Glomerular visceral epithelial cell (primary cell): ENCODE results near the gene KRTAP10-10.
"Not testable (repeated sequence)": the region's sequence is repeated elsewhere in the genome, so short reads cannot be mapped to it uniquely, and the experiment has no call there.

Source experiments
- DNase-seq: peaks from one replicate; pipeline ENCODE4 v3.0.0-alpha.2; 2016; ENCODE audit errors: extremely low spot score

The KRTAP10-10 gene

GRCh38 chr21:44650265-44650972, 13.3 kb downstream of the KRTAP10-10 start:
- no peak for DNase-seq

GRCh38 chr21:44650973-44651675, 14.0 kb downstream of the KRTAP10-10 start:
- no peak for DNase-seq

GRCh38 chr21:44653123-44653522, 16.0 kb downstream of the KRTAP10-10 start:
- DNase-seq, result no peak

GRCh38 chr21:44653656-44654575, 16.8 kb downstream of the KRTAP10-10 start:
- no peak for DNase-seq

- no peak for DNase-seq
These were observed 17.5 kb downstream of the KRTAP10-10 start, which contains the start of gene KRTAP12-4 for GRCh38 chr21:44654576-44655175. TSS of gene KRTAP12-4 (minus strand) at chr21:44654659. CDS start at chr21:44654614, 45 bp downstream.

- DNase-seq, result no peak
These were observed 19.7 kb downstream of the KRTAP10-10 start for GRCh38 chr21:44656868-44657267.

GRCh38 chr21:44657635-44658540, 20.7 kb downstream of the KRTAP10-10 start, which contains the start of gene KRTAP12-3:
TSS of gene KRTAP12-3 (plus strand) at chr21:44657932. CDS start at chr21:44657980, 48 bp downstream.
- no peak for DNase-seq

GRCh38 chr21:44658541-44658910, 21.4 kb downstream of the KRTAP10-10 start:
- no peak for DNase-seq

GRCh38 chr21:44658913-44659595, 21.9 kb downstream of the KRTAP10-10 start:
- no peak for DNase-seq

GRCh38 chr21:44661567-44661966, 24.4 kb downstream of the KRTAP10-10 start:
- DNase-seq, result not testable (repeated sequence)

- no peak for DNase-seq
These were observed 27.5 kb downstream of the KRTAP10-10 start for GRCh38 chr21:44664691-44665090.

GRCh38 chr21:44666401-44667320, 29.5 kb downstream of the KRTAP10-10 start, which contains the start of gene KRTAP12-2:
TSS of gene KRTAP12-2 (minus strand) at chr21:44666927. CDS start at chr21:44666886, 41 bp downstream.
- DNase-seq, result no peak

- no peak for DNase-seq
These were observed 30.5 kb downstream of the KRTAP10-10 start for GRCh38 chr21:44667612-44668011.

- no peak for DNase-seq
These were observed 33.7 kb downstream of the KRTAP10-10 start for GRCh38 chr21:44670642-44671432.

- DNase-seq, result no peak
These were observed 34.8 kb downstream of the KRTAP10-10 start for GRCh38 chr21:44671911-44672310.

GRCh38 chr21:44677881-44678280, 40.7 kb downstream of the KRTAP10-10 start:
- DNase-seq, result no peak

GRCh38 chr21:44681152-44681551, 44.0 kb downstream of the KRTAP10-10 start:
- DNase-seq, result no peak
